Stimulated activated naive CD4-positive, alpha-beta T cell (primary cell): ENCODE measurements around the gene SLC25A1.
"Not testable (repeated sequence)": the region's sequence is repeated elsewhere in the genome, so short reads cannot be mapped to it uniquely, and the experiment has no call there.

Experiments used
- DNase-seq, 6 experiments: peaks; one replicate each; lab custom pipeline; 2025; lab: John Stamatoyannopoulos, UW

Gene SLC25A1

DNA sequence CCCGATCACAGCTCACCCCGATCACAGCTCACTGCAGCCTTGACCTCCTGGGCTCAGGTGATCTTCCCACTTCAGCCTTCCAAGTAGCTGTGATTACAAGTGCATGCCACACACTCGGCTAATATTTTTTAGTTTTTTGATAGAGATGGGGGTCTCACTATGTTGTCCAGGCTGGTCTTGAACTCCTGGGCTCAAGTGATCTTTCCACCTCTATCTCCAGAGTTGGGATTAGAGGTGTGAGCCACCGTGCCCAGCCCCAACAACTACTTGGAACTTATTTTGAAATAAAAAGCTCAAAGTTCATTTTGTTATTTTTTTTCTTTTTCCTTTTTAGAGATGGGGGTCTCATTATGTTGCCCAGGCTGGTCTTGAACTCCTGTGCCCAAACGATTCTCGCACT, 27.8 kb upstream of the SLC25A1 start:
- no peak for DNase-seq

DNA sequence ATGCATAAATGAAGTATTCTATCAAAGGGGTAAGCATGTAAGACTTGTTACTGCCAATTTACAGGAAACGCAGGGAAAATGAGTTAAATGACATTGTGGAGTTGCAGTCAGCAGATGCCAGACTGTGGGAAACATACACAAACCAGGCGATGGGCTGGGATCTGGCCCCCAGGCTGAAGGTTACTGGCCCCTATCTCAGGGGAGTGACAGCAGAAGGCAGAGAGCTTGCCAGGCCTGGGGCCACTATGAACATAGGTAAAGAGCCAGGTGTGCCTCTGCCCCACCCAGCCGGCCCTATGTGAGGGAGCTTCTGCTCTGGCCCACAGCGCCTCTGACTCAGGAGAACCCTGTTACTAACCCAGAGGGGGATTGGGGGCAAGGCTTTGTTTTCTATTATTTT, 26.1 kb upstream of the SLC25A1 start:
- no peak for DNase-seq

DNA sequence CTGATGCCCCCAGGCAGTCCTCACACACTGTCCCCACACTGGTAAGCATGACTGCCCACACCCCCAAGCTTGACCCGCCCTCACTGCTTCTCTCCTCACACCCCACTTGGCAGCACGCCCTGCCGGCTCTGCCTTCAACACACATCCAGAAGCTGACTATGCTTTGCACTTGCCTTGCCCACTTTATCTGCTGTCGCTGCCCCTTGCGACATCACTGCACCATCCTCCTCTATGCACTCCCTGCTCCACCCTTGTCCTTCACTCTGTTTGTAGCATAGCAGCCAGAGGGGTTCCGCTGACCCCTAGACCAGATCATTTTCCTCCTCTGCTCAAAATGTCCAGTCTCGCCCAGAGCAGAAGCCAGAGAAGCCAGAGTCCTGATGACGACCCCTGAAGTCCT, 25.3 kb upstream of the SLC25A1 start:
- DNase-seq, result no peak

DNA sequence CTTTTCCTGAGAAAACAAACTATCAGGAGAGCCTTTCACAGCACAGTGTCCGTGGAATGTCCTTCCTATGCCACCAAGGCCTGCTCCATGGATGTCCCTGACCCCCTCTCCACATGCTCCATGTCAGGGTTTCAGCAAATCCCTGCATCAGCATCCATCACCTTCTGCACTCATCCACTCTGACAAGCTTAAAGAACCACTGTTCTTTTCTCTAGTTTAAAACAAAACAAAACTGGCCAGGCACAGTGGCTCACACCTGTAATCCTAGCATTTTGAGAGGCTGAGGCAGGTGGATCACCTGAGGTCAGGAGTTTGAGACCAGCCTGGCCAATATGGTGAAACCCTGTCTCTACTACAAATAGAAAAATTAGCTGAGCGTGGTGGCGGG, 24.3 kb upstream of the SLC25A1 start:
- DNase-seq, result not testable (repeated sequence)

DNA sequence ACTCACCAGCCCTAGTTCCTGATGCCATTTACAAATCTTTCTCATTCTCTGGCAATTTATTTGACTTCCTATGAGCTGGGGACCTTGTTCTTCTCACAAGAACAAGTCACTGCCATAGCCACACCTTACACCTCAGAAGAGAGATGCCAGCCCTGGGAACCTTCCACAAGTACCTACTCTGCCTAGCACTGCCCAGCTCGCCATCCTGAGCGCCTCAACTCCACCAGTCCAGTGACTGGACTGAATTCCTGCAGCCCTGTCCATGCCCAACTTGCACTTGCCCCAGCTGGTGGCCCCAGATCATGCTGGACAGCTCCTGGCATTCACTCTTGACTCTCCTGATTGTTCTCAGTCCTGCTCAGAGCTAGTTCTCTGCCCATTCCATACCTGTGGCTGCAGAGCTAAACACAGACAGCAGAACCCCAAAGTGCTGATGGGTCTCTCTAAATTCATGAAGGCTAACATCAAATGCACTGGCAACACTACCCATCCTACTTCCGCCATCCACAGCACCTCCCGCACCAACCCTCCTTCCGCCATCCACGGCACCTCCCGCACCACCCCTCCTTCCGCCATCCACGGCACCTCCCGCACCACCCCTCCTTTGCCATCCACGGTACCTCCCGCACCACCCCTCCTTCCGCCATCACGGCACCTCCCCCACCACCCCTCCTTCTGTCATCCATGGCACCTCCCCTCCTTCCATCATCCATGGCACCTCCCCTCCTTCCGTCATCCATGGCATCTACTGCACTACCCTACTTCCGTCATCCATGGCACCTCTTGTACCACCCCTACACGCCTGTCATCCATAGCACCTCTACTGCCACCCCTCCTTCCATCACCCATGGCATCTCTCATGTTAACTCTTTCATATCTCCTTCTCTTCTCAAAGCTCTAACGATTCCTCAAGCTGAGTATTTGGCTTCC, 23.6 kb upstream of the SLC25A1 start:
- no peak for DNase-seq

DNA sequence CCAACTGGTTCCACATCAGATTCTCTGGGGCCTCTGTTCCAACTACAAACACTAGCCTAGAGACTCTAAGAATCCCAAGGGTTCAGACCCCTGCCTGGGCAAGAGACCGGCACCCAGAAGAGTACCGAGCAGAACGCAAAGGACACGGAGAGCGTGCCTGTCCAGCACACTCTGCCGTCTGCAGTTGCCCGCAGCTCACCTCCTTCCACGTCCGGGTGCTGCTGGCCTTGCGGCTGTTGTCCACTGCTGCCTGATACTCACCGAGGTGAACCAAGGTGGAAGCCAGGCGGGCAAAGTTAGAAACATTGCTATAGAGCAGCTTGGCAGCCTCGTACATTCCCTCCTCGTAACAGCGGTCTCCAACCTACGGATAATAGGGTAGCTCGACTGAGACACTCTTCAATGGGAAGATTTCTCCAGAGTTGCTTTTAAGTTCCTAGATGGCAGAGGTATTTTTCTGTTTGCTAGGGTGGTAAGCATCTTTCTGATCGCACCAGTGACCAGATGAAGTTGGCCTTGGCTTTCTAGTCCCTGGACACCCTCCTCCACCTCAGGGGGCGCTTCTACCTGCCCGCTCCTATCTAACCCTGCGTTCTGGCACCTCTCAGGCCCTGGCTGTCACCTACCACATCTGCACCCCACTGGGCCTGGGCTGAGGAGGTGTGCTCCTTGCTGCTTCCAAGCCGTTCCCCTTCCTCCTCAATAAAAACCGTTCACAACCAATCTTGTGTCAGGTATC, 22.8 kb upstream of the SLC25A1 start:
- no peak for DNase-seq

DNA sequence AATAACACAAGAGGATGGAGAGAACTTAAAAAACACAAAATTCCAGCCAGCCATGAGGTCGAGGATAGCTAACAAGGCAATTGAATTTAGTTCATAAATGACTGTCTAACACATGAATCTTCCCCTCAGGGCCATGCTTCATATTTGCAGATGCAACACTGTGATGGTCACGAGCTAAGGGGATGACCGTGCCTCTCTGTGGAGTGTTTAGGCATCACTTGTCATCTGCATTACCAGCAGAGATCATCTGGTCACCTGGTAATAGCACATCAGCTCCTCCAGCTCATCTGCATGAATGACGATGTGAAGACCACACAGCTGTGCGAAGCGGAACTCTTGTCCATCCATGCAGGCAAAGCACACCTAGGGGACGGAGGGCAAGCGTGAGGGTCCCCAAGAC, 20.9 kb upstream of the SLC25A1 start:
- DNase-seq, result no peak

DNA sequence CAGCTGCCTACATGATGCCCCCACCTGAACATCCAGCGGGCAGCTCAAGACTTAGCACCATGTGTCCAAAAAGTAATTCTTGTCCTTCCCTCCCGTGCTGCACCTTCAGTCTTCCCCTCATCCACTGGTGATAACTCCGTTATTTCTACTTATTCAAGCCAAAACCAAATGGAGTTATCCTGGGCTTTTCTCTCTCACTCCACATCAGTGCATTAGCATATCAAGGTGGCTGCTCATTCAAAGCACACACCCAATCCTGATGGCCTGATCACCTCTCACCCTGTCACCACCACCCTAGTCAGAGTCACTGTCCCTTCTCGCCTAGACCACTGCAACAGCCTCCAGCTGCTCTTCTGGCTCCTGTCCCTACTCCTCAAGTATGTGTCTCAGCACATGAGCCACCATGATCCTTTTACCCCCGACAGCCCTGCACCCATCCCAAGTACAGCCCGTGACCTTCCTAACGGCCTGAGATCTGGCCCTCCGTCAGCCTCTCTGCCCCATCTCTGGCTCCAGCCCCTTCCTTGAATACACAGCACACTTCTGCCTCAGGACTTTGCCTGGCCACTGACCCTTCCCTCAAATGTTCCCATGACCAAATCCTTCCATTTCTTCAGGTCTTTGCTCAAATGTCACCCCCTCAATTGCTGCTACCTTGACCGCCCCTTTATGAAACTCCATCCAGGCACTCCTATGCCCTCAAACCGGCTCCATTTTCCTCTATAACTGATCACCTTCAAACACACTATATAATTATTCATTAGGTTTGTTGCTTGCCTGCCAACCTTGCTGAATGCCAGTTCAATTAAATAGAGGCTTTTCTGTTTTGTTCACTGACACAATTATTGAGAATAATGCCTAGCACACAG, 19.7 kb upstream of the SLC25A1 start:
- no peak for DNase-seq

DNA sequence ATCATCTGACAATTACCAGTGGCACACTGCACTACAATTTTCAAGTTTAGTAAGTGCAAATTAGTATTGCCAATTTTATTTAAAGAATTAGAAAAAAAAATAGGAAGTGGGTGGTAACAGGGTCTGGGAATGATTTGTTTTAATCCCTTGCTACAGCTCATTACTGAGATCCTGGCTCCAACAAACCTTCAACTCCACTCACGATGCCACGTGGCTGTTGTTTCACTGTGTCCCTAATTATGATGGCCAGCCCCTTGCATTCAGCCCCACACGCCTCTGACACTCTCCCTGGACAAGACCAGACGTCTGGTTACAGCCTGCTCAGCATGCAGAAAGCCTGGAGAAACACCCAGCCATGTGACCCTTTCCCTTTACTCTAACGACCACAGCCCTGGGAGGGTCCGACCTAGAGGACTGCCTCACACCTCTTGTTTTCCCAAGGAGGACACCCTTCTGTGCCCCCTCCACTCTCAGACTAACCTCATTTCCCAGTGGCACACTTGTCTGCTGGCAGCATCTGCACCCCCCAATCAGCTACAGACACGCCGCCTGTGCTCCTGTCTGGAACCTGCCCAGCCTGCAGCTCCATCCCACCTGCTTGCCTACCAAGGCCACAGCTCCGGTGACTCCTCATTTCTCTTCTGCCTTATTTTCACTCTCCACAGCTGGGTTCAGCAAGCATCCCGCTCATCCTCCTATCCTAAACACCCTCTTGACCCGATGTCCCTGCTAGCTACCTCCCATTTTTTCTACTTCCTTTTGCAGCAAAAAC, 18.5 kb upstream of the SLC25A1 start:
- no peak for DNase-seq

DNA sequence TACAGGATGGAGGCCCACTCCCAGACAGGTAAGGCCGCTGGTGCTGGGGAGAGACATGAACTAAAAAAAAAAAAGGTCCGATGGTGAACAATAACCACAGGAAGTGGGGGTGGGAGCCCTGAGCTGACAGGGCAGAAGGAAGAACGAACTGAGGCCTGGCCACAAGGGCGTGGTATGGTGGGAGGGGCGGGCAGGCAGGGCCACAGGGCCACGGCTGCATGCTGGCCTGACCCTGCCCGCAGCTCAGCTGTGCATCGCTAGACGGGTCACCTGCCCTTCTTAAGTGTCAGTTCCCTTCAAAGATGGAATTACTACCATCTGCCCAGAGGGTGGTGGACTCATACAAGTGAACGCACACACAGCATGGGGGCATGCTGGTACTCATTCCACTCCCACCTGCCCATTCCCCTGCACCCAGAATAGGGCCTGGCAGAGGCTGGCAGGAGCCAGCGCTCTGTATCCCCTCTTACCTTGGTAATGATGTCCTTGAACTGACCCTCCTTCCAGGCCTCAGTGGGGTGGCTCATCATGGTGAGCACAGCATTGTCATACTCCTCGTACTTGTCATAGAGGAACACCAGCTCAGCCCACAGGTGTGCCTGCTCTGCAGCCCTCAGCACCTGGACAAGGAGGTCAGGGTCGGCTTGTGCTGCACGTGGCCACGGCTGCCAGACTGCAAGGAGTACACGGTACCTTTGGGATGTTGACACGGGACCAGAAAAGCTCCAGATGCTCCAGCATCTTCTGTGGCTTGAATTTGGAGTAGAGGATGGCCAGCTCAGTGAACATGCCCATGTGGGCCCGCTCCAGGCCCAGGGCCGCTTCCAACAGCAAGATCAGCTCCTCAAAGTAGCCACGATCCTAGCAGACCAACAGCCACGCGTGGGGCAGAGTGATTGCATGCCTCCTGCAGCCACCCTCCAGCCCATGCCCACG, 17.5 kb upstream of the SLC25A1 start:
- DNase-seq, result no peak

DNA sequence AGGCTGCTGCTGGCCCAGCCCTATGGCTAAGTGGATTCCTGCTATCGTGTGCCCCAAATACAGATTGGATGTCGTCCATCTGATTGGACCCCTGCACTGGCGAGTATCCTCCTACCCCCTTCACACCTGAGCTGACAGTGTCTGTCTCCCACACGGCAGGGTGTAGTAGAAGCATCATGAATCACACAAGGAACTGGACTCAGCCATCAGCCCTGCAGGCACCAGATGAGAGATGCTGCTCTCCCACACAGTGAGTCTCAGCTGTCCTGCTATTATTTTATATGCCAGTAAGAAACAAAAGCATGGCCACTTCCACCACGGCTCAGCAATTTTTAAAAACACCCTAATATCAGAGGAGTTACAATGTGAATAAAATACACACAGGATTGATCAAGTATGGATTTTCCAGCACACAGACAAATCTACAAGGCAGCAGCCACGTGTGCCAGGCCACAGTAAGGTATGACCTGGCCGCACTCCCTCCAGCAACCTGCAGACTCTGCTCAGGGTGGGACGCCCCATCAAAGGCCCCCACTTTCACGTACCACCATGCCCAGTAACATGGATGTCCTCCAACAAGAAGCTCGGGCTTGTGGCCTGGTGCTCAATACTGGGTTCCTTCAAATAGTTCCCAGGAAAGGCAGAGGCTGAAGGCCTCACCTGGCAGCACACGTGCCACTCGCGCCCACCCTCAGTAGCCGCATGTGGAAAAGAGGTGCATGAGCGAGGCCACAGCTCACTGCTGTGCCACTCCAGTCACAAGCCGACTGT, 16.4 kb upstream of the SLC25A1 start:
- DNase-seq, result no peak

DNA sequence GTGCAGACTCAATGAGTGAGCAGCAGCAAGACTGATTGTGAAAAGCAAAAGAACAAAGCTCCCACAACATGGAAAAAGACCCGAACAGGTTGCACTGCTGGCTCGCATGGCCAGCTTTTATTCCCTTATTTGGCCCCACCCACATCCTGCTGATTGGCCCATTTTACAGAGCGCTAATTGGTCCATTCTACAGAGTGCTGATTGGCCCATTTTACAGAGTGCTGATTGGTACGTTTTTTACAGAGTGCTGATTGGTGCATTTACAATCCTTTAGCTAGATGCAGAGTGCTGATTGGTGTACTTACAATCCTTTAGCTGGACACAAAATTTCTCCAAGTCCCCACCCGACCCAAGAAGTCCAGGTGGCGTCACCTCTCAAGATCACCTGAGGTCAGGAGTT, 15.3 kb upstream of the SLC25A1 start:
- DNase-seq, result no peak

DNA sequence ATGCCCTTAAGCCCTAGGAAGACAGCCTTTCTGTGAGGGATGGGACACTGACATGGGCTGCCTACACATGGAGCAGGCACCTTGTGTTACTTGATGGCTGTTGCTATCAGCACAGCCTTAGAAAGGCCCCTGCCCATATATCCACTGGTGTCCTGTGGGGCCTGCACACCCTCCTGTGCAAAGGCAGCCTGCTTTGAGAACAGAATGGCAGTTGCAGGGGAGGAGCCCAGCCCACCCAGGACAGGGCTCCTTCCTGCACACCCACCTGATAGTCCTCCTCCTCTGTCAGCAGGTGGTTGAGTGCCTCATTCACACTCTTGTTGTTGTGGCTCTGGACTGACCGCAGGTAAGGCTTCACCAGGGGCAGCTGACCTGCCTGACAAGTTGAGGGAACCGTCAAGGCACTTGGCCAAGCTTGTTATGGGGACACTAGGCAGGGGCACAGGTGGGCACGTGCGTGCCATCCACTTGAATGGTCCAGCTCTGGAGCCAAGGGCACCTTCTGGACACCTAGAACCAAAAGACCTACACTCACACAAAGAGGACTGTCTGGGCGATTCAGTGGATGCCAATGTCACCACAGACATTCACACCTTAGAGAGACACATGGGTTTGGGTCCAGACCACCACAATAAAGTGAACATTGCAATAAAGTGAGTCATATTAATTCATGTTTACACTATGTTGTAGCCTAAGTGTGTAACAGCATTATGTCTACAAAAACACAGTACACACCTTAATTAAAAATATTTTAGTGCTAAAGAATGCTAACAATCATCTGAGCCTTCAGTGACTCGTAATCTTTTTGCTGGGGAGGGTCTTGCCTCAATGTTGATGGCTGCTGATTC, 9.4 kb upstream of the SLC25A1 start:
- DNase-seq, result no peak

DNA sequence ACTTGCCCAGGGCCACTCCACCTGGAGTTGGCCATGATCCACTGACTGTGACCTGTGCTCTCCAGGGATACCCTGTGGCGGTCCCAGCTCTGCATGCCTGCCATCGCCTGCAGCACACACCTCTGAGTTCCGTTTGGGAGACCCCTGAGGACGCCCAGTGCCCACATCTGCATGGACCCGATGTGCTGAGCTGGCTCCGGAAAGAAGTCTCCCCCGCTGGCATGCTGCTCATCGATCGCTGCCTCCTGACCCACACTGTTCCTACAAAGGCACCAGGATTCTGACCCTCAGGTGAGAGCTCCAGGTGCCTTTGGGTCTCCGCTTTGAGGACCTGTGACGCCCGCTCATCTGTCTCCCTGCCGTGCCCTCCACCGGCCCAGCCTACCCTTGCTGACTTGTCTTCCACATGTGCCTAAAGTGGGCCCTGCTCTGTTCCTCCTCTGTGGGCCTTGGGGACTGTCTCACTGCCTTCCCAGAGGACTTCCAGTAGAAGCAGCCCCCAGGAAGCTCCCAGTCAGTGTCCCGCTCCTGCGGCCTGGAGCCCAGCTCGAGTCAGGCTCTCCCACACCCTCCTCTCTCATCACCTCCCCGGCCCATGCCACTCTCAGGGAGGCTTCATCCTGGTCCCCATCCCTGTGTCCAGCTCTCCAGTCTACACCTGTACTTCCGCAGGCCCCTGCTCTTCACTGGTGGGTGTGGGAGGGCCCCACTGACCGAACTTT, 5.9 kb upstream of the SLC25A1 start:
- DNase-seq, result no peak

DNA sequence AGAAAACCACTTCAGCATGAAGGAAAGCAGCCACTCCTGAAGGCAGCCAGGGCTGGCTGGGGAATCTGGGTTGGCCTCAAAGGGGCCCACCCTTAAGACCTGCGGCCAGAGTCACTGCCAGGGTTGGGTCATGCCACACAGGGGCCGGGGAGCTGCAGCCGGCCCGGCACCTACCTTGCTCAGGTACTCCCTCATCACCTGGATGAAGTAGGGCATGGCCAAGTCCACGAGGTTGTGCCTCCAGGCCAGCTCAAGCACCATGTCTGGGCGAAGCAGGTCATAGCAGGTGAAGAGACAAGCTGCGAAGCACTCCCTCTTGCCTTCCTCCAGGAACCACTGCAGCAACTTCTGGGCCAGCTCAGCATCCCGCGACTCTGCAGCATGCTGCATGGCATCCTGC, 4.7 kb upstream of the SLC25A1 start:
- DNase-seq, result no peak

DNA sequence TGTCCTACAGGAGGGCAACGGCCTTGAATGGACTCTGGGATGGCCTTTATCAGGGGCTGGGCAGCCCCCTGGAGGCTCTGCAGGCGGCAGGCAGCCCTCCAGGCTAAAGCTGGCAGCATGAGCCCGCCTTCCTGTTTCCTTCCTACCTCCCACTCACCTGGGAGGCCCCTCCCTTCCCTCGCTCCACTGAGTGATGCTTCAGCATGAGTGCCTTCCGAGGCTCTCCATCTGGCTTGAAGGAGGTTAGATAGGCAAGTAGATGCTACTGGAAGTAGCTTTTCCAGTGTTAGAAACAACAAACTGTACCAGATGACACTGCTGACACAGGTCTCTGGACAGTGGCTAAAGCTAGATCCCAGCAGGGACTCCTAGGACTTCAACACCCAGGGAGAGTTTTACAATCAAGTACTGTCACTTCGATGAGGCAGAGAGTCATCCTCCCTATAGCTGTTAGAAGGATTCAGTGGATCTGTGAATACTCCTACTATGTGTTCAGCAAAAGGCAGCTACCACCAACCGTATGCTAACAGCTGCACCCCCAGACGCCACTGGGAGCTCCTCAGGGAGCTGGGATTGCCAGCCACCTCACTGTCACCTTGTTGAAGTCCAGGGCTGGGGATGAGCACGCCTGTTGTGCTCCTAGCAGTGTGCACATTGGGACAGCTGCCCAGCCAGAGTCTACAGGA, 4.1 kb upstream of the SLC25A1 start:
- peak in 1 of 6 experiments; percentile 13 for DNase-seq

DNA sequence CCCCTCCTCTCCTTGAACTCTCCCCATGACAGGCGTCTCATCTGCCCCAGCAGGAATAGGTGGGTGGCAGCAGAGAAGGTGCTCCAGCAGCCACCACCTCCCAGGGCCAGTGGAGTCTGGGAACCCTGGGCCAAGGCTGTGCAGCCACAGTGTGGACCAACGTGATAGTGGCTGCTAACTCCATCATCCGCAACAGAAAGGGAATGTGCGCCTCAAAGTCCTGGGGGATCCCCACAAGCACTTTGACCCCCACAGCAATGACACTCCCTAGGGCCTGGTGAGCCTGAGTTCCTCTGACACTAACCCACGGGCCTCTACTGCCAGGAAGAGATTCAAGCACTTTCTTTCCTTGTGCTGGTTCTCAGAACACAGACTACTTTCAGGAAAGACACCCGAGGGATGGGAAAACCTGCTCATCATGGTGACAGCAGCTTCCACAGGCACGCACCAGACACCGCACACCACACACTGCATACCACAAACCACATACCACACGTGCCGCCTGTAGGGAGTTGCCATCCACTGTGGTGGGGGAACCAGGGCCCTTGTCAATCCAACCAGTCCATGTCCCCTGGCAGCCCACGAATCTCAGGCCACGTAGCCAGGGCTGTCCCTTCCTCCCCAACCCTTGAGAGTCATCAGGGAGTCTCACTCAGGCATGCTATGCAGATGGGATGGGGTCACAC, 3.4 kb upstream of the SLC25A1 start:
- no peak for DNase-seq
